Measurements from ENCODE around the gene ATRNL1. TPM values are rescaled to one million over a fixed set of nuclear protein-coding genes. Genes with fewer than 3 reads are reported as not detected.

Gene ATRNL1
- total RNA-seq, 2 donors from 2014 or later, result 5.1 to 22.9 TPM

DNA sequence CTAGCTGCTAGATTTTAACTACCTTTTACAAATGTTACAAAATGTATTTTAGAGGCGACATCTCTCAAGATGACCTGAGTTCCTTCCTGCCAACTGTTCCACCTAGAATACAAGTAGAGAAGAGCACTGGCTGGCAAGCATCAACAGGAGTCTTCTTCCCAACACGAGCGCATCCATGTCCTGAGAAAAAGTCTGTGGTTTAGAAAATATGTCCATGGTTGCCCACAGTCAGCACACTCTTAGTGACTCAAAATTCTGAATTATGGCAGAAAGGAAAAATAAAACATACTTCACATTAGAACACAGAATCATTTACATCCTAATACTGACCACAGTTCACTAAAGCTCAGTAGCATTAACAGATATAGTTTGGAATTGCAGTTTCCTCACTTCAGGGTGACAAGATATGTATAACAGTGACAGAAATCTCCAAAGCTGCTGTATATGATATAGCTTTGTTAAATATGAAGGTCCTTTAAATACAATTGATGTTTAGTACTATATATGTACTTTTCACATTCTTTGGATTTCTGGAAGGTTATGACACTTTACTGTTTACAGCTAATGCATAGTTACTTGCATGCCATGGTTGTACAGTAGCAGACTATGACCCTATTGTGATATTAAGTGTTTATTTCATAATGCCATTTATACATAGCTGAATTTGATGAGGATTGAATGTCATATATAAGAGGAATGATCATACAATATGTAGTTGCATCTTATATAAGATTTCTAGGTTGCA, 852.7 kb downstream of the ATRNL1 start:
- H3K36me3 ChIP-seq, result no peaks in the 10 kb centered on the region
- H3K27me3 ChIP-seq (replicated peaks; ENCODE audit: insufficient read depth), result no peaks in the 10 kb centered on the region
- intact Hi-C loops (cut with DNase I), result loop anchor here (10.0 kb wide), 1 partner anchor 349 kb away; no protein-coding TSS in a partner anchor
- H3K9me3 ChIP-seq, result no peaks in the 10 kb centered on the region
- TF ChIP-seq POLR2AphosphoS5 (IDR thresholded peaks at IDR 0.05) (no peak), POLR2A (IDR thresholded peaks at IDR 0.05) (no peak)
- TF ChIP-seq, protein P1, sequence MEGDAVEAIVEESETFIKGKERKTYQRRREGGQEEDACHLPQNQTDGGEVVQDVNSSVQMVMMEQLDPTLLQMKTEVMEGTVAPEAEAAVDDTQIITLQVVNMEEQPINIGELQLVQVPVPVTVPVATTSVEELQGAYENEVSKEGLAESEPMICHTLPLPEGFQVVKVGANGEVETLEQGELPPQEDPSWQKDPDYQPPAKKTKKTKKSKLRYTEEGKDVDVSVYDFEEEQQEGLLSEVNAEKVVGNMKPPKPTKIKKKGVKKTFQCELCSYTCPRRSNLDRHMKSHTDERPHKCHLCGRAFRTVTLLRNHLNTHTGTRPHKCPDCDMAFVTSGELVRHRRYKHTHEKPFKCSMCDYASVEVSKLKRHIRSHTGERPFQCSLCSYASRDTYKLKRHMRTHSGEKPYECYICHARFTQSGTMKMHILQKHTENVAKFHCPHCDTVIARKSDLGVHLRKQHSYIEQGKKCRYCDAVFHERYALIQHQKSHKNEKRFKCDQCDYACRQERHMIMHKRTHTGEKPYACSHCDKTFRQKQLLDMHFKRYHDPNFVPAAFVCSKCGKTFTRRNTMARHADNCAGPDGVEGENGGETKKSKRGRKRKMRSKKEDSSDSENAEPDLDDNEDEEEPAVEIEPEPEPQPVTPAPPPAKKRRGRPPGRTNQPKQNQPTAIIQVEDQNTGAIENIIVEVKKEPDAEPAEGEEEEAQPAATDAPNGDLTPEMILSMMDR (IDR thresholded peaks at IDR 0.05), result no peak
- H3K4me1 ChIP-seq (replicated peaks), result no peaks in the 10 kb centered on the region
- WGBS, result 93% methylated on average over 3 of the region's 3 CpGs
- H3K27ac ChIP-seq, result no peak overlapping the region
- H3K4me3 ChIP-seq, result no peak overlapping the region
- DNase-seq (ENCODE audit: low spot score), result no peak

DNA sequence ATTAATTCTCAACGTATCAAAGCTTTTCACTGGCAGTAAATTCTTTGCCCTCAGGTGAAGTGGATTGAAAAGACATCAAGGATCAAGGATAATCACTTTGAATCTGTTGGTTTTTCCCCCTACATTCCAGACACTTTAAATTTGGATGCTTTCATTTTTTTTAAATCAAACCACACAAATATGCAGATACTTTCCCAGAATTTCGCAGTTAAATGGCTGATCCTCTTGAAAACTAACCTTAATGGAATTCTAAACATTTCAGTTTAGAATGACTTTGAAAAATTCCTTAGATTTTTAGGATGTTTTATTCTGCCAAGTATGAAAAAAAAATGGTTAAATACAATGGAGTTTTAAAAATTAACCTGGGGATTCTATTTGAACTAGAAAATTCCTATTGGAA, 853.9 kb downstream of the ATRNL1 start:
- DNase-seq (ENCODE audit: low spot score), result no peak
- no peaks in the 10 kb centered on the region for H3K9me3 ChIP-seq
- no peak overlapping the region for H3K4me3 ChIP-seq
- 71% methylated on average over 2 of the region's 2 CpGs for WGBS
- H3K4me1 ChIP-seq (replicated peaks), result no peaks in the 10 kb centered on the region
- intact Hi-C loops (cut with DNase I), result loop anchor here (10.0 kb wide), 1 partner anchor 348 kb away; no protein-coding TSS in a partner anchor
- no peaks in the 10 kb centered on the region for H3K36me3 ChIP-seq
- H3K27ac ChIP-seq, result no peak overlapping the region
- H3K27me3 ChIP-seq (replicated peaks; ENCODE audit: insufficient read depth), result no peaks in the 10 kb centered on the region
- TF ChIP-seq, protein P1 (IDR thresholded peaks at IDR 0.05), result no peak
- no peak for TF ChIP-seq POLR2A (IDR thresholded peaks at IDR 0.05)
- TF ChIP-seq POLR2AphosphoS5 (IDR thresholded peaks at IDR 0.05), result no peak

DNA sequence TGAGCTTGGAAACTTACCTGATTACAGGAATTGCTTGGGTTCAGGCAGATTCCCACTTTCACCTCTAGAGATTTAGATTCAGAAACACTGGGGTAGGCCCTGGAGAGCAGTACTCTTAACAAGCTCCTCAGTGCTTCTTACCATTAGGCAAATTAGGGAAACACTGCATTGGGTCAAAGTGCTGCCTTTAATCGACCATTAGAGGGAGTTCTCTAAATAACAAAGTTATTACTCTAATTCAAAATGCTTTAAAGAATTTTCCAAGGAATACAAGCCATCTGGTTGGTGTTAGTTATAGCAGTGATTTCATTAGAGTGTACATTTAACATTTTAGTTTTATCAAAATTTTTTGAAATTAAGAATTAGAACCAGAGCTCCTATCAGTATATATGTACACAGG, 855.3 kb downstream of the ATRNL1 start:
- no peak for DNase-seq (ENCODE audit: low spot score)
- intact Hi-C loops (cut with DNase I), result loop anchor here (10.0 kb wide), 1 partner anchor 346 kb away; no protein-coding TSS in a partner anchor
- H3K36me3 ChIP-seq, result no peaks in the 10 kb centered on the region
- 8% methylated on average over 1 of the region's 1 CpG for WGBS
- no peak overlapping the region for H3K27ac ChIP-seq
- no peaks in the 10 kb centered on the region for H3K4me1 ChIP-seq (replicated peaks)
- no peaks in the 10 kb centered on the region for H3K9me3 ChIP-seq
- no peak overlapping the region for H3K4me3 ChIP-seq
- TF ChIP-seq, protein P1 (IDR thresholded peaks at IDR 0.05), result peak in 3 of 4 experiments; percentile 11 to 22 (median 18)
- TF ChIP-seq POLR2A (IDR thresholded peaks at IDR 0.05) (no peak), POLR2AphosphoS5 (IDR thresholded peaks at IDR 0.05) (no peak)
- peaks cover 2% of the 10 kb centered on the region for H3K27me3 ChIP-seq (replicated peaks; ENCODE audit: insufficient read depth)

DNA sequence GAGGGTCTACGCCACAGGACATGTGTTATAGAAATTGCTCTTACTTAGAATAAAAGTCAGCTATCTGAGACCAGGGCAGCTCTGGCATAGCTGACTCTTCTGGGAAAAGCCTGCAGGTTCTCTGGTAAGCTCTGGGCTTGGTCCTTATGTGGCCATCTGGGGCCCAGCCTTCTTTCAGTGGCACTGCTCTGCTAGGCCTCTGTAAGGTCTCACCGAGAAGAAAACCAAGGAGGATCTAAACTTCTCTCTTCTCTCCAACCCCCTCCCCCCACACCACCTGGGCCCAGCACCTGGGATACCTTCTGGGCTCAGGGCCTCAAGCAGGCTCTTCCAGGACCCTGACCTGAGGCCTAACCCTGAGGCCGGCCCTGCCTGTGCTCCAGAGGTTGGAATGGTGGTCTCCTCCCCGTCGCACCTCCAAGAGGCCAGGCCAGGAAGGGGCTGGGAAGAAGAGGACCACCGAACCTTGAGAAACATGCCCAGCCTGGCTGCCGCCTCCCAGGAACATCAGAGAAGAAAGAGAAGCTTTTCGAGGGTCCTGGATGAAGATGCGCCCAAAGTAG, 856.2 kb downstream of the ATRNL1 start:
- Histone ChIP-seq H3K4me3 (no peak overlapping the region), H3K27me3 (replicated peaks; ENCODE audit: insufficient read depth) (peaks cover 2% of the 10 kb centered on the region), H3K36me3 (no peaks in the 10 kb centered on the region), H3K9me3 (no peaks in the 10 kb centered on the region), H3K4me1 (replicated peaks) (no peaks in the 10 kb centered on the region), H3K27ac (no peak overlapping the region)
- WGBS, result 97% methylated on average over 9 of the region's 9 CpGs
- no peak for TF ChIP-seq POLR2AphosphoS5 (IDR thresholded peaks at IDR 0.05)
- TF ChIP-seq POLR2A (IDR thresholded peaks at IDR 0.05), result no peak
- TF ChIP-seq, protein P1 (IDR thresholded peaks at IDR 0.05), result no peak
- no peak for DNase-seq (ENCODE audit: low spot score)
- intact Hi-C loops (cut with DNase I), result loop anchor here (10.0 kb wide), 1 partner anchor 345 kb away; no protein-coding TSS in a partner anchor

Measured in prostate gland (tissue), 2 donors.